HG03095 (cell line): ENCODE results near the gene RASGRP1.
A peak's percentile ranks its signal among the peaks of the same experiment; 100 is the strongest.

Source experiments
- ATAC-seq: cut with Tn5 transposase; IDR thresholded peaks from one replicate; pipeline ENCODE4 v1.9.1; 2021; ENCODE audit warnings: moderate library complexity; ENCODE audit not compliant: unreplicated experiment

Gene RASGRP1

DNA sequence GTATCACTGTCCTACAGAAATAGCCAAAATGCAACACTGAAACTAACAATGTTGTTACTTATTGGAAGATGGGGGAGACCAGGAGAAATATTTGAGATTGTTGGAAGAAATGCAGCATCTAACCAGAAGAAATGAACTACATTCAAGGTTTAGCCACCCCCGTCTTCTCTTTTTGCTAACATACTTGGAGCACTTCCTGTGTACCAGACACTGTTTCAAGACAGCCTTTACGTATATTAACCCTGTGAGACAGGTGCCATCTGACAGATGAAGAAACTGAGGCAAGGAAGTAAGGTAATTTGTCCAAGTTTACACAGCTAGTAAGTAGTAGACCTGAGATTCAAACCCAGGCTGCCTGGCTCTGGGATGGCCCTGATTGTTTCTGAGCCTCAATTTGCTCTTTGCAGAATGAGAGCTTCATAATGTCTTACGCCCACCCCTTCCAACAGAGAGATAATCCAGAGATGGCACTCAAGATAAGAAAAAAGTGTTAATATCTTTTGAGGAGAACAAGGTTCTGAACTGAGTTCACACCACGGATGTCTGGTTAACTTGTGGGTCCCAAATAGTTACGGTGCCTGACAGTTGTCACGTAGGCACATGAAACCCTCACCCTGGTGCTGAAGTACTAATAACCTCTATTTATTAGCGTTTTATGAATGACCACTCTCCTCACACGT, 26.1 kb downstream of the RASGRP1 start:
- ATAC-seq = no peak

GRCh38 chr15:38536201-38536676, 28.4 kb downstream of the RASGRP1 start:
- ATAC-seq = no peak

- ATAC-seq = no peak
Observed at GRCh38 chr15:38535491-38536200, 29.0 kb downstream of the RASGRP1 start.

DNA sequence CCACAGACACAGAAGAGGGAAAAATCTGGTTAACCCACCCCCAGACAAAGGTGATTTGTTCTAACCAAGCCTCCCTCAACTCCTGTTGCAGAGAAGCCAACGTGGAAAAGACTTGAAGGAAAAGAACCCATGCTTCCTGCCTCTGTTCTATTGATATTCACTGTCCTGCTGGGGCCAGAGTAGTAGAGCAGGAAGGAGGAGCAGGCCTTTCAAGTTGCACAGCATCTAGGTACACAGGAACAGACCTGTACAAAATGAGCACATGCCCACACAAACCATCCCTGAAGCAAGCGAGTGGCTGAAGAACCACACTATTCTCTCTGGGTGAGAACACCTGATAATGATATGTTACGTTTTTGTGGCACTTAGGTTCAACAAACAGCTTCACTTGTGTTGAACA, 29.9 kb downstream of the RASGRP1 start:
- no peak for ATAC-seq

DNA sequence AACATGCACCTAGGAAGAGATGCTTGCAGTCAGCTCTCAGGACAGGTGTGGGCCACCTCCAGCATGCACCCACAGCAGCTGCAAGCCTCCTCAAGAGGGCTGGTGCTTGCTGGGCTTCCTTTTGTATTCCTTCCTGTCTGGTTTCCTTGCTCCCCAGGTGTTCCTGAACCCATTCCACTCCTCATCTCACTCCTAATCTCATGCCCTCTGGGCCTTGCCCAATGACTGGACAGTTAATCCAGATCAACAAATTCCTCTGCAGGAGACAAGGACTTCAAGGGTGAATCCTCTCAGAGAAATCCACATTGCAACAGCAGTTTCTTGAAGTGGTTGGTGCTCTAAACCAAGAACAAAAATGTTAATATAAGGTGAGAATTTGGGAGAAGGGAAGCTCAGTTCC, 30.7 kb downstream of the RASGRP1 start:
- no peak for ATAC-seq

DNA sequence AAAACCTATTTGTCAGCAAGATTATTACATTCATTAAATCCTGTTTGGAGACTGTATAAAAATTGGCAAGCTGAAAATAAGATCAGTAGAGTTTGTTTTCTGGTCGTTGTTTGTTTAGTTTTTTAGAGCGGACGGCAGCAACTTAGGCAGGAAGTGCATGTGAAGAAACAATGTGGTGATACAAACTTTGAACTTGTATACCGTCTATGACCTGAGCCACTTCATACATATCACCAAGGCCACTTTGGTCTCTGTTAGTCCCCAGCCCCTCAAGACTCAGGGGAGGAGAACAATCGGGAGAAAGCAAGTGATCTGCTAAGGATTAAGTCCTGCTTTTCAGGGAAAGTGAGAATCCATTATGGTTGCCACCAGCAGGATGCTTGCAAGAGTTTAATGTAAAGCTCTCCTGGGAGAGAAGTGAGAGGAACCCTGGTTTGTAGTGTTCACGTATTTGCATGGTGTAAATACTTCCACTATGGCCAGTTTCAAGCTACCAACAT, 31.1 kb downstream of the RASGRP1 start:
- ATAC-seq = no peak

- no peak for ATAC-seq
Observed at GRCh38 chr15:38532728-38533127, 31.9 kb downstream of the RASGRP1 start.

DNA sequence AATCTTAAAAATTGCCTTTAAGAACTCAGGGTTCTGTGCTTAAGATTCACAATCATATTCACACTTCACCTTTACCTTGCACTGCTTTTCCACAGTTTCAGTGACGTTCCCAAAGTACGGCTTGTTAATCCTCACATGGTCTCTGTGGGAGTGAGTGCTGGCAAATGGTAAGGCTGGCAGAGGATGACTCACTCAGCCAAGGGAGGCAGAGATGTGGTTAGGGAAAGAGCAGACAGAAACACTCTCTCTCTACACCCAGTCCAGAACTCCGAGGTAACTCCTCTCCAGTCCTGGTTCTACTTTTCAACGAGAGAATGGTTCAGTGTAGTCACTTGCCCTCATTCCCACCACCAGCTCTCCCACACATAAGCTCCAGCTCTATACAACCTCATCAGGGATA, 33.1 kb downstream of the RASGRP1 start:
- no peak for ATAC-seq

GRCh38 chr15:38530113-38530512, 34.5 kb downstream of the RASGRP1 start:
- no peak for ATAC-seq

- no peak for ATAC-seq
Observed at GRCh38 chr15:38528294-38528693, 36.3 kb downstream of the RASGRP1 start.

DNA sequence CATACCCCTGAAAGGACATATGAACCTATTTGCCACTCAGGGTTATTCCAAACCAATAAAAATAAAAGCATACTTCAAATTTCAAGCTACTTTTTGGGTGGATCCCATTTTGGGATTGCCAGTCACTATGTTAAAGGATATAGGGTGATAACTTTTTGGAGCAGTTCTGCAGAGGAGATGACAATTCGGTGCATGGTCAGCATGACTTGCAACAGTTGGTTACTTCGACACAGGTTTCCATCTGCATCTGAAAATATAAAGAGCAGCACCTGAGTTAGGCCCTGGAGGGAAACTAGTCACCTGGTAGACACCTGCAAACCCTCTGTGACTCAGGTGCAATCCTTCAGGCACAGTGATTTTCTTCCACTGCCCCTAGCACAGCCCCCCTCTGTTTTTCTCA, 38.5 kb downstream of the RASGRP1 start:
- no peak for ATAC-seq

DNA sequence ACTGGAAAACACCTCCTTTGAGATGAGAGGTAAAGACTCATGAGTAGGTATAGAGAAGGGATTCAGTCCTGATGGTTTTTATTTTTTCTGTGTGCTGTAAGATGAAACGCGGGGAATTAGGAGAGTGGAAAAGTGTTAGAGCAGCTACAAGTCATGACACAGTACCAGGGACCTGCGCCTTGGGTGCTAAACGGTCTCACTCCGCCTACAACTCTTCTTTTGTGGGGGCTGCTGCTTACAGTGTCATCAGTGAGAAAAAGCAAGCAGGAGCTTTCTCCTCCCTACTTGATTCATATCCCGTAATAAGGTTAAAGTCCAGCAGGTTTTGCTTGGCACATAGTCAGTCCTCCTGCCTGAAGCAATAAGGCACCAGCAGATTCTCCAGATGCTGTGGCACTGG, 39.1 kb downstream of the RASGRP1 start:
- no peak for ATAC-seq

DNA sequence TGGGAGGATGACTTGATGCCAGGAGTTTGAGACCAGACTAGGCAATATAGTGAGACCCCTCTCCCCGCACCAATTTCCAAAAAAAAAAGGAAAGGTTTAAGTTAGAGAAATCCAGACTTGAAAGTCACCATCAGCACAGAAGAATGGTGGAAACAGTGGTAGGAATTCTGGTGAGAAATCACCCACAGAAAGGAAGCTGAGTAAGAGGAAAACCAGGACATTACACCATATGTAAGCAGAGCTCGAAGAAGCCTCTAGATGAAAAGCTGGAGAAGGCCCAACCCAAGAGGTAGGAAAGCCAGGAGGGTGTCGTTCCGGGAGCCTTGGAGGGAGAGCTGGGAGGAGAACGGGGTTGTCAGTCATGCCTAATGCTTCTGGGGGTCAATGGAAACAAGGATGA, 40.5 kb downstream of the RASGRP1 start:
- no peak for ATAC-seq

DNA sequence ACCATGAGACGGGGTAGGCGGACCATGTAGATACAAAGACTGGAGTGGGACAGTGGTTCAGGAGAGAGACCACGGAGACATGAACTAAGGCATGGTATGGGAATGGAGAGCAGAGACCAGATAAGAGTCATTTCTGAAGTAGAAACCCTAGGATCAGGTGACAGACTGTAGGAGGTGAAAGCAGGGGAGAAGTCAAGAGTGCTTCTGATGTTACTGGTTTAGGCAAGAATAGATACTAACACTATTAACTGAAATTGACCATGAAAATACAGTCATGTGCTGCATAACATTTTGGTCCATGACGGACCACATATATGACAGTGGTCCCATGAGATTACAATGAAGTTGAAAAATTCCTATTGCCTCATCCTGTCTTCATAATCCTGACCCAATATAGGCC, 41.7 kb downstream of the RASGRP1 start:
- ATAC-seq = no peak

DNA sequence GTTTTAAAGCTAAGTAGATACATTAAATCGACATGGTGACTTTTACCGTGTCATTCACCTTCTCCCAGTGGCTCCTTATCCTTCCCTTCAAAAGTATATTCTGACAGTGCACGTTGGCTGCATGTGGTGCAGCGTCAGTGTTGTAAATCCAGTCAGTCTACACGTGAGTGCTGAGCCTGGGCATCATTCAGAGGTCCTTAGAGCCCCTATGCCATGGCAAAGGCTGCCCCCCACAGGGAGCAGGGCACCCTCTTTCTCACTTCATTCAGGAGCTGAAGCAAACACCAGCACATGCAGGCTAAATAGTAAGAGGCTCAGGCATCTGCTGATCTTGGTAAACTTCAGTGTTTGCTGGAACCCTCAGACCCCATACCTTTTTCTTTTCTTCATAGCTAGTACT, 43.3 kb downstream of the RASGRP1 start:
- no peak for ATAC-seq

GRCh38 chr15:38520035-38520434, 44.6 kb downstream of the RASGRP1 start:
- ATAC-seq = no peak

DNA sequence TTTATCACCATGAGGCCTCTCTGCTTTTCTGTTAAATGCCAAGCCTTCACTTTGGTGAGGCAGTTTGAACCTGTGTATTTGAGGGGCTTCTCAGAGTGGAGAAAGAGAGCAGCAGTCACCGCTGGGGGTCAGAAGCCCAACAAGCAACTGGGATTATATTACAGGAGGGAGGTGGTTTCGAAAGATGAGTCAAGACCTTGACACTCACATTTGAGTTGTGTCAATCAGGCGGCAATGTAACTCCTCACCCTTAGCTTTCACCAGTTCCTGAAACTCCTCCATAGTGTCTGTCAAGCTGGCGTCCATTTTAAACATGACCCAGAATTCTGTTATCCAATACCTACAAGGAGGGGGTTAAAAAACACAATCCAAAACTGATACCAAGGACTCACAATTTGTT, 46.5 kb downstream of the RASGRP1 start:
- ATAC-seq = no peak

- no peak for ATAC-seq
Observed at GRCh38 chr15:38517312-38517975, 47.2 kb downstream of the RASGRP1 start.

DNA sequence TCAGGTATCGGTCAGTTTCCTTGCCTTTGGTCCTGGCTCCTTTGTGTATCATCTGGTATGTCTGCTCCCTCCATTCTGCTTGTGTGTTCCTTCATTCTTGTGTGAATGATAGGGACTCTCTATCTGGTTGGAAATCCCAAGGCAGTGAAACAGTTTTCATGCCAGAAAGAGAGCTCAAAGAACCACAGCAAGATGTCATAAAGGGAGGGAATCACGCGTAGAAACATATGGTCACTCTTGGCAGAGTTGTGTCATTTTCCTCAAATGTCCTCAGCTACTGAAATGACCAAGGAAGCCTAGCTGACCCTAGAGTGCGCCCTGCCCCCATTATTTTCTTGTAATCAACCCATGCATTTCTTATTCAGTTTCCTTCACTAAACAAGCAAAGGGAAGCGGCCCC, 48.0 kb downstream of the RASGRP1 start:
- ATAC-seq = no peak

DNA sequence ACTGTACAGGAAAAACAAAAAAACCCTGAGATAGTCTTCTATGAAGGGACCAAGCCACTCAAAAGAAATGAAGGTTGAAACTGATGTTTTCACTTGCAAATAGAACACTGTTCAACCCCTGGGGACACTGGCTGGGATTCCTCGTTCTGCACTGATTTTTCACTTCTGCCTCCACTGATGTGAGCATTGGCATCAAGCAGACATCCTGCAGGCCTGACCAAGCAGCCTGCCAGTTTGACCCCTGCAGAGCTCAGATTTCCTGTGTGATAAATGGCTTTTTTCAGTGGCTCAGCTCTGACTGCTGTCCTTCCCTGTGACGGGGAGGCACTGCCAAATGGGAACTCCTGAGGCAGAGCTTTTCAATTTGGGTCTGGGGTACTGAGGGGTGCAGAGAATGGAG, 50.0 kb downstream of the RASGRP1 start:
- ATAC-seq = peak; percentile 78

DNA sequence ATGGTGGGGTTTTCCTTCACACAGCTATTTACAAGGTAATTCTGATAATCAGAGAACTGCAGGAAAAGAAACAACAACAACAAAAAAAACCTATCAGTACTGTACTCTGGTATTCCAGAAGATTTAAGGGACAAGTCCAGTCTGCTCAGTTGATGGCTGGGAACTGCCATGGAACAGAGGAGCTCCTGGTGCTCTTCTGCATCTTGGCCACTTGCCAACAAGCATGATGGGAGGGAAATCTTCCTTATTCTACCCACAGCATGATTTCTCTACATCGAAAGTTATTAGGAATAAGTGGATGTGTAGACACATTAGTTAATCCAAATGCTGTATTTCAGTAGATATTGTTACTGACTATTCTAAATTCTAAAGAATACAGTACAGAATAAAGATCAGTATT, 51.7 kb downstream of the RASGRP1 start:
- ATAC-seq = no peak

DNA sequence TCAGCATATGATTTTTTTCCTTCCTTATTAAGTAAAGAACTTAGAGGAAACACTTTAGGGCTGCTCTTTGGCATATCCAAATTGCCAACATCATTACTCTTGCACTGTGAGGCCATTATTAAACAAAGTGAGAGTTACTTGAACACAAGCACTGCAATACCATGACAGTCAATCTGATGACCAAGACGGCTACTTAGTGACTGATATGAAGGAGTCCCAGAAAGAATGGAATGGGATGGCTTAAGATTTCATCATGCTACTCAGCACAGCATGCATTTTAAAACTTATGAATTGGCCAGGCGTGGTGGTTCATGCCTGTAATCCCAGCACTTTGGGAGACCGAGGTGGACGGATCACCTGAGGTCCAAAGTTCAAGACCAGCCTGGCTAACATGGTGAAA, 55.5 kb downstream of the RASGRP1 start:
- ATAC-seq = no peak
